Vagina (tissue), 2 donors: ENCODE measurements around the gene NKG7. TPM values are rescaled to one million over a fixed set of nuclear protein-coding genes. Genes with fewer than 3 reads are reported as not detected.
"Not testable (repeated sequence)": the region's sequence is repeated elsewhere in the genome, so short reads cannot be mapped to it uniquely, and the experiment has no call there.

ENCODE experiments used
- DNase-seq, 2 donors: peaks; one replicate each; pipeline ENCODE4 v3.0.0-alpha.2; 2017; ENCODE audit errors: extremely low spot score in 2 of 2
- H3K27ac ChIP-seq: fragments of 200-600 bp; sonication (generic); one replicate; pipeline ENCODE4 v1.5.1; 2019
- H3K27me3 ChIP-seq: fragments of 200-600 bp; sonication (generic); one replicate; pipeline ENCODE4 v1.5.1; 2019
- H3K36me3 ChIP-seq, 2 donors: fragments of 200-600 bp; sonication (generic); one replicate each; pipeline ENCODE4 v1.5.1; 2017 to 2019
- H3K4me1 ChIP-seq: fragments of 200-600 bp; sonication (generic); one replicate; pipeline ENCODE4 v1.5.1; 2019
- H3K4me3 ChIP-seq, 2 donors: fragments of 200-600 bp; sonication (generic); 1 replicate in 1 of 2; 2 replicates in 1 of 2; pipeline ENCODE4 v1.5.1; 2016 to 2019
- H3K9me3 ChIP-seq: fragments of 200-600 bp; sonication (generic); one replicate; pipeline ENCODE4 v1.5.1; 2019
- CTCF ChIP-seq, 3 experiments: fragments of 450-650 bp in 2 of 3; fragments of 200-600 bp in 1 of 3; sonication (generic) in 1 of 3; IDR thresholded peaks; one replicate each; pipeline ENCODE4 v1.5.1; 2017 to 2019; ENCODE audit warnings: antibody characterized with exemption in 3 of 3, mild to moderate bottlenecking in 2 of 3, moderate library complexity in 2 of 3
- POLR2A ChIP-seq, 2 donors: fragments of 450-650 bp; IDR thresholded peaks; one replicate each; pipeline ENCODE4 v1.6.1; 2017; ENCODE audit warnings: antibody characterized with exemption in 2 of 2, mild to moderate bottlenecking in 2 of 2, moderate library complexity in 2 of 2
- POLR2AphosphoS5 ChIP-seq, 2 donors: sonication (generic); formaldehyde crosslinking; IDR thresholded peaks; one replicate each; pipeline ENCODE4 v1.9.0; 2017; ENCODE audit warnings: antibody characterized with exemption in 2 of 2, mild to moderate bottlenecking in 2 of 2, low read depth in 1 of 2; ENCODE audit not compliant: insufficient read depth in 1 of 2
- intact Hi-C: fragments of 100-400 bp; cut with DNase I; formaldehyde crosslinking; loops from one replicate; pipeline ENCODE4 v1.15.1; 2023
- total RNA-seq: library from RNA; depleted of rRNA; stranded (reverse); fragments of >200 nt; gene quantifications from one replicate; pipeline ENCODE4 v1.2.3, GENCODE V29; 2016

The NKG7 gene
- total RNA-seq, 1 donor from 2014 or later, result 3.4 TPM

- intact Hi-C loops, result no loop called here
- DNase-seq, result no peak
- H3K4me1 ChIP-seq, result no peaks in the 10 kb centered on the region
- no peaks in the 10 kb centered on the region for H3K36me3 ChIP-seq
- no peak overlapping the region for H3K27ac ChIP-seq
- H3K4me3 ChIP-seq, result no peak overlapping the region
- H3K27me3 ChIP-seq, result peaks cover 3% of the 10 kb centered on the region
- H3K9me3 ChIP-seq, result no peaks in the 10 kb centered on the region
- TF ChIP-seq POLR2AphosphoS5 (IDR thresholded peaks at IDR 0.05; ENCODE audit: insufficient read depth in 1 of 2, low read depth in 1 of 2) (no peak), POLR2A (IDR thresholded peaks at IDR 0.05) (no peak), CTCF (IDR thresholded peaks at IDR 0.05) (no peak)
Observed at GRCh38 chr19:51417810-51418157, 45.3 kb upstream of the NKG7 start.

GRCh38 chr19:51417107-51417809, 44.8 kb upstream of the NKG7 start, which contains the start of gene SIGLEC10:
Gene SIGLEC10, minus strand, starts transcription at chr19:51417642. Its CDS starts 61 bp downstream, at chr19:51417581.
- TF ChIP-seq POLR2A (IDR thresholded peaks at IDR 0.05) (no peak), CTCF (IDR thresholded peaks at IDR 0.05) (no peak), POLR2AphosphoS5 (IDR thresholded peaks at IDR 0.05; ENCODE audit: insufficient read depth in 1 of 2, low read depth in 1 of 2) (no peak)
- Histone ChIP-seq H3K27ac (no peak within 1 kb of the TSS), H3K4me3 (no peak within 1 kb of the TSS), H3K4me1 (no peaks in the 10 kb centered on the region), H3K36me3 (no peaks in the 10 kb centered on the region), H3K27me3 (peaks cover 3% of the 10 kb centered on the region), H3K9me3 (no peaks in the 10 kb centered on the region)
- DNase-seq, result no peak
- intact Hi-C loops, result no loop called here

DNA sequence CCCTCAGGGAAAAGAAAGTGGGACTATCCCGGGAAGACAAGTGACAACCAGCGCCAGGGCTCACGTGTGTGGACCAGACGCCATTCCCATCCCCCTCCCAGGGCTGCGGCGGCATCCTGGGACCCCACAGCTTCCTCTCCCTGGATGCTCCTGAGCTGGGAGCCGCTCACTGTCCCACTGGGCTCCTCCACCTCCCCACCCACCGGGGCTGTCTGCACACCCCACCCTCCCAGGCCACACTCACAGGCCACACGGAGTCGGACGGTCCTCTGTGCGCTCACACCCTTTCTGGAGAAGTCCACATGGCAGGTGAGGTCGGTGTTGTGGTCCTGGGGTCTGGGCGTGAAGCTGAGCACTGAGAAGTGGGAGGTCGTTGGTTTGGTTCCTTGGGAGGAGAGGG, 44.0 kb upstream of the NKG7 start:
- DNase-seq, H3K27ac ChIP-seq, intact Hi-C loops, H3K4me1 ChIP-seq, H3K4me3 ChIP-seq, H3K27me3 ChIP-seq, H3K36me3 ChIP-seq, H3K9me3 ChIP-seq: not testable (repeated sequence)

DNA sequence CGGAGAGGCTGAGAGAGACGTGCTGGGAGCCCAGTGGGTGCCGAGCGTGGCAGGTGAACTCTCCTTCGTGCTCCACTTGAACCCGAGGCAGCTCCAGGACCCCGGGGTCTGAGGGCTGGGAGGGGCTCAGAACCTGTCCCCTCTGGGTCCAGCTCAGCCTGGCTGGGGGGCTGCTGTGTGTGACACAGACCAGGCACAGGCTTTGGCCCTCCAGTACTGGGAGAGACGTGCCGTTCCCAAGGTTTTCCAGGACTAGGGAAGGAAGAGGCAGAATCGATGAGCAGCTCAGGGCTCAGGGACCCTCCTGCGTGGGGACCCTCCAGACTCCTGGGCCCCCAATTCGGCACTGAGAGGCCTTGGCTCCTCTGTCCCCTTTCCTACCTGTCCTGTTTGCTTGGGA, 42.7 kb upstream of the NKG7 start:
- no peaks in the 10 kb centered on the region for H3K27me3 ChIP-seq
- no peaks in the 10 kb centered on the region for H3K4me1 ChIP-seq
- intact Hi-C loops, result no loop called here
- H3K4me3 ChIP-seq, result no peak overlapping the region
- DNase-seq, result no peak
- TF ChIP-seq POLR2A (IDR thresholded peaks at IDR 0.05), result no peak
- TF ChIP-seq CTCF (IDR thresholded peaks at IDR 0.05), result no peak
- no peak for TF ChIP-seq POLR2AphosphoS5 (IDR thresholded peaks at IDR 0.05; ENCODE audit: insufficient read depth in 1 of 2, low read depth in 1 of 2)
- H3K9me3 ChIP-seq, result no peaks in the 10 kb centered on the region
- no peak overlapping the region for H3K27ac ChIP-seq
- H3K36me3 ChIP-seq, result no peaks in the 10 kb centered on the region

DNA sequence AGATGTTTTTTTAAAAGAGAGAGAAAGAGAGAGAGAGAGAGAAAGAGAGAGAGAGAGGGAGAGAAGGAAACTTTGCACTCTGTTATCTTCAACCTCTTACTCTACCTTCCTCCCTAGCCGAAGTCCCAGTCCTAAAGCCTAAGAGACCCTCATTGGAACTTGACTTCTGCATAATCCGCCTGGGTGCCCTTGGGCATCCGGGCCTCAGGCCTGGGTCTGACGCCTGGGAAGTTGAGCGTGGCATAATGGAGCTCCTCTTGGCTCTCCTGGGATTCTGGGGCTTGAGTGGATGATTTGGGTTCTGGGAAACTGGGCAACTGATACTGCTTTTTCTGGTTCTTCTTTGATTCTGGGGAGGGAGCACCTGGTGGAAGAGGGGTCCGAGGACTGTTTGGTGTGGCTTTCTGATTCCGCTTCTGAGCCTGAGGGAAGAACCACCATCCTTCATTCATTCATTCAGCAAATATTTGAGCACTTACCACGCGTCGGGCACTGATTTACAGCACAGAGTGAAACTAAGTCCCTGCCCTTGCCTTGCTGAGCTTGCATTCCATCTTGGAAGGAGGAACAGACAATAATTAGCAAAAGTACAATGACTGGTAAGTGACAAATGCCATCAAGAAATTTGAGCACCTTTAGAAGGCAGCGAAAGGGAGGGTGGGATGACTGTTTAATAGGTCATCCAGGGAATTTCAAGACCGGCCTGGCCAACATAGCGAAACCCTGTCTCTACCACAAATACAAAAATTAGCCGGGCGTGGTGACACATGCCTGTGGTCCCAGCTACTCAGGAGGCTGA, 38.7 kb upstream of the NKG7 start:
- TF ChIP-seq POLR2A (IDR thresholded peaks at IDR 0.05), result no peak
- TF ChIP-seq POLR2AphosphoS5 (IDR thresholded peaks at IDR 0.05; ENCODE audit: insufficient read depth in 1 of 2, low read depth in 1 of 2), result no peak
- no peak for TF ChIP-seq CTCF (IDR thresholded peaks at IDR 0.05)
- no peaks in the 10 kb centered on the region for H3K9me3 ChIP-seq
- intact Hi-C loops, result no loop called here
- H3K4me3 ChIP-seq, result no peak overlapping the region
- DNase-seq, result no peak
- no peaks in the 10 kb centered on the region for H3K27me3 ChIP-seq
- H3K27ac ChIP-seq, result no peak overlapping the region
- H3K36me3 ChIP-seq, result no peaks in the 10 kb centered on the region
- no peaks in the 10 kb centered on the region for H3K4me1 ChIP-seq
